Vagina (tissue), 2 donors: ENCODE data around the gene CREG2. TPM values are rescaled to one million over a fixed set of nuclear protein-coding genes. Genes with fewer than 3 reads are reported as not detected.

Experiments used
- DNase-seq, 2 donors: peaks; one replicate each; pipeline ENCODE4 v3.0.0-alpha.2; 2017; ENCODE audit errors: extremely low spot score in 2 of 2
- H3K27ac ChIP-seq: fragments of 200-600 bp; sonication (generic); one replicate; pipeline ENCODE4 v1.5.1; 2019
- H3K27me3 ChIP-seq: fragments of 200-600 bp; sonication (generic); one replicate; pipeline ENCODE4 v1.5.1; 2019
- H3K36me3 ChIP-seq, 2 donors: fragments of 200-600 bp; sonication (generic); one replicate each; pipeline ENCODE4 v1.5.1; 2017 to 2019
- H3K4me1 ChIP-seq: fragments of 200-600 bp; sonication (generic); one replicate; pipeline ENCODE4 v1.5.1; 2019
- H3K4me3 ChIP-seq, 2 donors: fragments of 200-600 bp; sonication (generic); 1 replicate in 1 of 2; 2 replicates in 1 of 2; pipeline ENCODE4 v1.5.1; 2016 to 2019
- H3K9me3 ChIP-seq: fragments of 200-600 bp; sonication (generic); one replicate; pipeline ENCODE4 v1.5.1; 2019
- CTCF ChIP-seq, 3 experiments: fragments of 450-650 bp in 2 of 3; fragments of 200-600 bp in 1 of 3; sonication (generic) in 1 of 3; IDR thresholded peaks; one replicate each; pipeline ENCODE4 v1.5.1; 2017 to 2019; ENCODE audit warnings: antibody characterized with exemption in 3 of 3, mild to moderate bottlenecking in 2 of 3, moderate library complexity in 2 of 3
- POLR2A ChIP-seq, 2 donors: fragments of 450-650 bp; IDR thresholded peaks; one replicate each; pipeline ENCODE4 v1.6.1; 2017; ENCODE audit warnings: antibody characterized with exemption in 2 of 2, mild to moderate bottlenecking in 2 of 2, moderate library complexity in 2 of 2
- POLR2AphosphoS5 ChIP-seq, 2 donors: sonication (generic); formaldehyde crosslinking; IDR thresholded peaks; one replicate each; pipeline ENCODE4 v1.9.0; 2017; ENCODE audit warnings: antibody characterized with exemption in 2 of 2, mild to moderate bottlenecking in 2 of 2, low read depth in 1 of 2; ENCODE audit not compliant: insufficient read depth in 1 of 2
- intact Hi-C: fragments of 100-400 bp; cut with DNase I; formaldehyde crosslinking; loops from one replicate; pipeline ENCODE4 v1.15.1; 2023
- total RNA-seq: library from RNA; depleted of rRNA; stranded (reverse); fragments of >200 nt; gene quantifications from one replicate; pipeline ENCODE4 v1.2.3, GENCODE V29; 2016

CREG2 gene
- total RNA-seq, 1 donor from 2014 or later, result 0.25 TPM

DNA sequence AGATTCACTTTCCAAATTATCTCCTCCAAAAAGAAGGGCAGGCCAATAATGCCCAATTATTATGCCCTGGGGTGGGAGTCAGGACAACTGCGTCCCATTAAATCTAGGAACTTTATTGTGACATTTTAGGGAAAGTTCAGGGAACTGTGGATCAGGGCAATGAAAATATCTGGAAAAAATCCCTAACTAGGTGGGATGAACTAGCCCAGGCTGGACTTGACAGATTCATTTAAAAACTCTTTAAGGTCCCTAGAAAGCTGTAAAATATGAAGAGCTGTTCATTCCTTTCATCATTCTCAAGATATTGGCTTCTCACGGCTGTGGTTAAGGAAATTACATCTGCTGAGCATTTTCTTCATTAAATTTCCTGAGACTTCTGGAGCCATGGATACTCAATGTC, 8.2 kb downstream of the CREG2 start:
- Histone ChIP-seq H3K27ac (no peak overlapping the region), H3K27me3 (no peaks in the 10 kb centered on the region), H3K36me3 (no peaks in the 10 kb centered on the region), H3K9me3 (no peaks in the 10 kb centered on the region), H3K4me3 (no peak overlapping the region), H3K4me1 (peaks cover 10% of the 10 kb centered on the region)
- no peak for TF ChIP-seq CTCF (IDR thresholded peaks at IDR 0.05)
- TF ChIP-seq POLR2AphosphoS5 (IDR thresholded peaks at IDR 0.05; ENCODE audit: insufficient read depth in 1 of 2, low read depth in 1 of 2), result no peak
- no peak for TF ChIP-seq POLR2A (IDR thresholded peaks at IDR 0.05)
- intact Hi-C loops, result no loop called here
- DNase-seq, result no peak

- TF ChIP-seq POLR2AphosphoS5 (IDR thresholded peaks at IDR 0.05; ENCODE audit: insufficient read depth in 1 of 2, low read depth in 1 of 2) (no peak), CTCF (IDR thresholded peaks at IDR 0.05) (no peak), POLR2A (IDR thresholded peaks at IDR 0.05) (no peak)
- no peaks in the 10 kb centered on the region for H3K27me3 ChIP-seq
- DNase-seq, result no peak
- H3K4me1 ChIP-seq, result peaks cover 5% of the 10 kb centered on the region
- no peak overlapping the region for H3K27ac ChIP-seq
- H3K36me3 ChIP-seq, result no peaks in the 10 kb centered on the region
- intact Hi-C loops, result no loop called here
- no peak overlapping the region for H3K4me3 ChIP-seq
- H3K9me3 ChIP-seq, result no peaks in the 10 kb centered on the region
Measured at GRCh38 chr2:101375653-101376052, 11.7 kb downstream of the CREG2 start.

GRCh38 chr2:101374821-101375561, 12.3 kb downstream of the CREG2 start:
- TF ChIP-seq POLR2AphosphoS5 (IDR thresholded peaks at IDR 0.05; ENCODE audit: insufficient read depth in 1 of 2, low read depth in 1 of 2) (no peak), POLR2A (IDR thresholded peaks at IDR 0.05) (no peak), CTCF (IDR thresholded peaks at IDR 0.05) (no peak)
- H3K9me3 ChIP-seq, result no peaks in the 10 kb centered on the region
- H3K4me3 ChIP-seq, result no peak overlapping the region
- H3K27ac ChIP-seq, result no peak overlapping the region
- no peaks in the 10 kb centered on the region for H3K36me3 ChIP-seq
- DNase-seq, result no peak
- intact Hi-C loops, result no loop called here
- H3K4me1 ChIP-seq, result no peaks in the 10 kb centered on the region
- H3K27me3 ChIP-seq, result no peaks in the 10 kb centered on the region

- no peaks in the 10 kb centered on the region for H3K36me3 ChIP-seq
- no peak overlapping the region for H3K27ac ChIP-seq
- TF ChIP-seq CTCF (IDR thresholded peaks at IDR 0.05) (no peak), POLR2AphosphoS5 (IDR thresholded peaks at IDR 0.05; ENCODE audit: insufficient read depth in 1 of 2, low read depth in 1 of 2) (no peak), POLR2A (IDR thresholded peaks at IDR 0.05) (no peak)
- intact Hi-C loops, result no loop called here
- no peak overlapping the region for H3K4me3 ChIP-seq
- DNase-seq, result no peak
- H3K9me3 ChIP-seq, result no peaks in the 10 kb centered on the region
- H3K27me3 ChIP-seq, result no peaks in the 10 kb centered on the region
- no peaks in the 10 kb centered on the region for H3K4me1 ChIP-seq
Measured at GRCh38 chr2:101372792-101373191, 14.5 kb downstream of the CREG2 start.

DNA sequence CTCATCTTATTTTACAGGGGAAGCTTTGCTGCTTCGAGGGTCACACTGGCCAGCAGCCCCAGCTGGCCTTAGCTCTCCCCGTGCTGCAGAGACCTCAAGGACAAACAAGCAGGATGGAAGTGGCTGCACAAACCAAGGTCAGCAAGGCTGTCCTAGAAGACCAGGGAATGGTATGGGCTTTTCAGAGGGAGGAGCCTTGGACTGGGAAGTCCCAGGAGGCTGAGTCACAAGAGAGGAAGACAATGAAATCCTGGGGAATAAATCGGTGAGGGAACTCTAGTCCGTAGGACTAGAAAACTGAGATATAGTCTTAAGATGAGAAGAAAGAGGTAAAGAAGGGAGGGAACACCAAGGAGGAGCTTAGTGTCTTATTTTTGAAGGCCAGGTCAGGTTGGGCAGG, 15.7 kb downstream of the CREG2 start:
- intact Hi-C loops, result no loop called here
- Histone ChIP-seq H3K36me3 (no peaks in the 10 kb centered on the region), H3K27me3 (no peaks in the 10 kb centered on the region), H3K27ac (no peak overlapping the region), H3K9me3 (no peaks in the 10 kb centered on the region), H3K4me3 (no peak overlapping the region), H3K4me1 (no peaks in the 10 kb centered on the region)
- no peak for DNase-seq
- no peak for TF ChIP-seq POLR2A (IDR thresholded peaks at IDR 0.05)
